ENCODE results near the gene MROH7.
A peak's percentile ranks its signal among the peaks of the same experiment; 100 is the strongest.

The MROH7 gene

DNA sequence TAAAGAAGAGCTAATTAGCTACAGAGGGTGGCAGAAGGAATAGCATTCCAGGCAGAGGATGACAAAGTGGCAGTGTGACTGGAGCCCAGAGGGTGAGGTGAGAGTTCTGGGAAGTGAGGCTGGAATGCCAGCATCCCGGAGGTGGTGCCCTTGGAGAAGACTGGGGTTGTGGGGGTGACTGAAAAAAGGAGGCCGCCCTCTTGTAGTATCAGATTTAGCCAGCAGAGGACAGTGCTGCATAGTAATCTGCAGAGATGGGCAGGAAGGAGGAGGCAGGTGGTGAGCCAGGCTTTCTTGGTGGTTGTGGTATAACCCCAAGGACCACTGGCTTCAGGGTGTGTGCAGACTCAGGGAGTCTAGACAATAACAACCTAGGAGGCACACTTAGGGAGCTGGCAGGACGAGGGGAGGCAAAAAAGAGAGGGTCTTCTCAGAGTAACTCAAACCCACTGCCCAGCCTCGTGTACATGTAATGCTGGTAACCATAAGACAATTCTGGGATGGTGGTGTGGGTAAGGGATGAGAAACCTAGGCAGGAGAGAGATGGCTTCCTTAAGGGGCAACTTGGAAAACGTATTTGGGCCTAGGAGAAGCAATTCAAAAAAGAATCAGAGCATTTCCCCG, 30.5 kb downstream of the MROH7 start (continued):
- TF ChIP-seq, protein P1, sequence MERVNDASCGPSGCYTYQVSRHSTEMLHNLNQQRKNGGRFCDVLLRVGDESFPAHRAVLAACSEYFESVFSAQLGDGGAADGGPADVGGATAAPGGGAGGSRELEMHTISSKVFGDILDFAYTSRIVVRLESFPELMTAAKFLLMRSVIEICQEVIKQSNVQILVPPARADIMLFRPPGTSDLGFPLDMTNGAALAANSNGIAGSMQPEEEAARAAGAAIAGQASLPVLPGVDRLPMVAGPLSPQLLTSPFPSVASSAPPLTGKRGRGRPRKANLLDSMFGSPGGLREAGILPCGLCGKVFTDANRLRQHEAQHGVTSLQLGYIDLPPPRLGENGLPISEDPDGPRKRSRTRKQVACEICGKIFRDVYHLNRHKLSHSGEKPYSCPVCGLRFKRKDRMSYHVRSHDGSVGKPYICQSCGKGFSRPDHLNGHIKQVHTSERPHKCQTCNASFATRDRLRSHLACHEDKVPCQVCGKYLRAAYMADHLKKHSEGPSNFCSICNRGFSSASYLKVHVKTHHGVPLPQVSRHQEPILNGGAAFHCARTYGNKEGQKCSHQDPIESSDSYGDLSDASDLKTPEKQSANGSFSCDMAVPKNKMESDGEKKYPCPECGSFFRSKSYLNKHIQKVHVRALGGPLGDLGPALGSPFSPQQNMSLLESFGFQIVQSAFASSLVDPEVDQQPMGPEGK (tag by site-specific recombination; IDR thresholded peaks at IDR 0.05) = 0 out of 2 replicates have a peak, but pooled peaks have one; percentile 14
- no peak for TF ChIP-seq ZNF112 (tag by site-specific recombination; IDR thresholded peaks at IDR 0.05)
- TF ChIP-seq ZNF530 (tag by site-specific recombination; IDR thresholded peaks at IDR 0.05; ENCODE audit: low read depth) = no peak
- TF ChIP-seq, protein P2, sequence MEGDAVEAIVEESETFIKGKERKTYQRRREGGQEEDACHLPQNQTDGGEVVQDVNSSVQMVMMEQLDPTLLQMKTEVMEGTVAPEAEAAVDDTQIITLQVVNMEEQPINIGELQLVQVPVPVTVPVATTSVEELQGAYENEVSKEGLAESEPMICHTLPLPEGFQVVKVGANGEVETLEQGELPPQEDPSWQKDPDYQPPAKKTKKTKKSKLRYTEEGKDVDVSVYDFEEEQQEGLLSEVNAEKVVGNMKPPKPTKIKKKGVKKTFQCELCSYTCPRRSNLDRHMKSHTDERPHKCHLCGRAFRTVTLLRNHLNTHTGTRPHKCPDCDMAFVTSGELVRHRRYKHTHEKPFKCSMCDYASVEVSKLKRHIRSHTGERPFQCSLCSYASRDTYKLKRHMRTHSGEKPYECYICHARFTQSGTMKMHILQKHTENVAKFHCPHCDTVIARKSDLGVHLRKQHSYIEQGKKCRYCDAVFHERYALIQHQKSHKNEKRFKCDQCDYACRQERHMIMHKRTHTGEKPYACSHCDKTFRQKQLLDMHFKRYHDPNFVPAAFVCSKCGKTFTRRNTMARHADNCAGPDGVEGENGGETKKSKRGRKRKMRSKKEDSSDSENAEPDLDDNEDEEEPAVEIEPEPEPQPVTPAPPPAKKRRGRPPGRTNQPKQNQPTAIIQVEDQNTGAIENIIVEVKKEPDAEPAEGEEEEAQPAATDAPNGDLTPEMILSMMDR (tag by site-specific recombination; IDR thresholded peaks at IDR 0.05) = peak; percentile 91
- TF ChIP-seq, protein P3, sequence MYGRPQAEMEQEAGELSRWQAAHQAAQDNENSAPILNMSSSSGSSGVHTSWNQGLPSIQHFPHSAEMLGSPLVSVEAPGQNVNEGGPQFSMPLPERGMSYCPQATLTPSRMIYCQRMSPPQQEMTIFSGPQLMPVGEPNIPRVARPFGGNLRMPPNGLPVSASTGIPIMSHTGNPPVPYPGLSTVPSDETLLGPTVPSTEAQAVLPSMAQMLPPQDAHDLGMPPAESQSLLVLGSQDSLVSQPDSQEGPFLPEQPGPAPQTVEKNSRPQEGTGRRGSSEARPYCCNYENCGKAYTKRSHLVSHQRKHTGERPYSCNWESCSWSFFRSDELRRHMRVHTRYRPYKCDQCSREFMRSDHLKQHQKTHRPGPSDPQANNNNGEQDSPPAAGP (tag by site-specific recombination; IDR thresholded peaks at IDR 0.05) = 0 out of 2 replicates have a peak, but pooled peaks have one; percentile 60
- no peak for TF ChIP-seq SCRT1 (tag by site-specific recombination; IDR thresholded peaks at IDR 0.05; ENCODE audit: borderline replicate concordance)
- TF ChIP-seq, protein P4, sequence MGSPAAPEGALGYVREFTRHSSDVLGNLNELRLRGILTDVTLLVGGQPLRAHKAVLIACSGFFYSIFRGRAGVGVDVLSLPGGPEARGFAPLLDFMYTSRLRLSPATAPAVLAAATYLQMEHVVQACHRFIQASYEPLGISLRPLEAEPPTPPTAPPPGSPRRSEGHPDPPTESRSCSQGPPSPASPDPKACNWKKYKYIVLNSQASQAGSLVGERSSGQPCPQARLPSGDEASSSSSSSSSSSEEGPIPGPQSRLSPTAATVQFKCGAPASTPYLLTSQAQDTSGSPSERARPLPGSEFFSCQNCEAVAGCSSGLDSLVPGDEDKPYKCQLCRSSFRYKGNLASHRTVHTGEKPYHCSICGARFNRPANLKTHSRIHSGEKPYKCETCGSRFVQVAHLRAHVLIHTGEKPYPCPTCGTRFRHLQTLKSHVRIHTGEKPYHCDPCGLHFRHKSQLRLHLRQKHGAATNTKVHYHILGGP (tag by site-specific recombination; IDR thresholded peaks at IDR 0.05) = no peak
- no peak for TF ChIP-seq SP2 (tag by site-specific recombination; IDR thresholded peaks at IDR 0.05)
- peak; percentile 92 for TF ChIP-seq ZNF654 (tag by site-specific recombination; IDR thresholded peaks at IDR 0.05; ENCODE audit: low read depth)
- no peak for TF ChIP-seq ZNF561 (tag by site-specific recombination; IDR thresholded peaks at IDR 0.05; ENCODE audit: borderline replicate concordance)
- TF ChIP-seq ZNF624 (tag by site-specific recombination; IDR thresholded peaks at IDR 0.05) = no peak
- peak; percentile 21; the same call in 1 of the 2 replicates for TF ChIP-seq GLIS1 (tag by site-specific recombination; IDR thresholded peaks at IDR 0.05)
- TF ChIP-seq ZNF266 (tag by site-specific recombination; IDR thresholded peaks at IDR 0.05; ENCODE audit: low read depth) = no peak
- 0 out of 2 replicates have a peak, but pooled peaks have one; percentile 11 for TF ChIP-seq ZFHX2 (tag by site-specific recombination; conservative IDR thresholded peaks at IDR 0.05)
- TF ChIP-seq, protein P5, sequence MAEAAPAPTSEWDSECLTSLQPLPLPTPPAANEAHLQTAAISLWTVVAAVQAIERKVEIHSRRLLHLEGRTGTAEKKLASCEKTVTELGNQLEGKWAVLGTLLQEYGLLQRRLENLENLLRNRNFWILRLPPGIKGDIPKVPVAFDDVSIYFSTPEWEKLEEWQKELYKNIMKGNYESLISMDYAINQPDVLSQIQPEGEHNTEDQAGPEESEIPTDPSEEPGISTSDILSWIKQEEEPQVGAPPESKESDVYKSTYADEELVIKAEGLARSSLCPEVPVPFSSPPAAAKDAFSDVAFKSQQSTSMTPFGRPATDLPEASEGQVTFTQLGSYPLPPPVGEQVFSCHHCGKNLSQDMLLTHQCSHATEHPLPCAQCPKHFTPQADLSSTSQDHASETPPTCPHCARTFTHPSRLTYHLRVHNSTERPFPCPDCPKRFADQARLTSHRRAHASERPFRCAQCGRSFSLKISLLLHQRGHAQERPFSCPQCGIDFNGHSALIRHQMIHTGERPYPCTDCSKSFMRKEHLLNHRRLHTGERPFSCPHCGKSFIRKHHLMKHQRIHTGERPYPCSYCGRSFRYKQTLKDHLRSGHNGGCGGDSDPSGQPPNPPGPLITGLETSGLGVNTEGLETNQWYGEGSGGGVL (tag by site-specific recombination; IDR thresholded peaks at IDR 0.05) = no peak

DNA sequence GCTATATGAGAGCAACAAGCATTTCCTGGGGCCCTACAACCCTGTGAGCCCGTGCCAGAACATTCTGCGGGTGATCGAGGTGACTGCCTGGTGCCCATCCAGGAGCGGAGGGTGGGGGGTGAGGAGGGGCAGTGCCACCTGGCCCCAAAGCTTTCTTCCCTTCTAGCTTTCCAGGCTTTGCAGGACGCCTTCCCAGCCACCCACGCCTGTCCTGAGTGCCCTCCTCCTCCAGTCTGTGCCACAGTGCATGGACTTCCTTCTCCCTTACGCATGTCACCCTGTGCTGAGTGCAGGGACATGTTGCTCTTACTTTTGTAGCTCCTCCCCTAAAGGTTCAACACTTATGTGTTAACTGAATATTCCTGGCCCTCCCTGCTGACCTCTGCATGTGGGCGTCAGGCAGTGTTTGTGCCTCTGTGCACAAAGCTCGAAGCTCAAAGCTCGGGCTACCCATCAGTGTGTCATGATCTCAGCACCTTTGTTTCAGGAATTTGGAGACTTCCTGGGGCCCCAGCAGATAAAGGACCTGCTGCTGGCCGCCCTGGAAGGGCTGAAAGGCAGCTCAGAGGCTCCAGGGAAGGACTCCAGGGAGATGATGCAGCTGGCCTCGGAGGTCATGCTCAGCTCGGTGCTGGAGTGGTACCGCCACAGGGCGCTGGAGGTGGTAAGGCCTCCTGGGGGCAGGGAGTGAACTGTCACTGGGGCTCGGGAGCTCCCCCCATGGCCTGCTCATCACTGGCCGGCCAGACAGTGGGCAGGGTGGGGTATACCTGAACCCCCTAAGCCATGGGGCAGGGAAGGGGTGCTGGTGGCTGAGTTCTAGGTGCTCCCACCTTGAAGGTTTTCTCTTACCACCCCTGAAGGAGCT, 37.4 kb downstream of the MROH7 start:
- Histone ChIP-seq H3K9me3 (ENCODE audit: control insufficient read depth, insufficient read depth, low read depth, low read length) (no peaks in the 10 kb centered on the region), H3K27ac (ENCODE audit: extremely low read depth, low read depth, low read length) (no peak overlapping the region), H3K4me1 (ENCODE audit: control insufficient read depth, insufficient read depth, low read length) (no peaks in the 10 kb centered on the region), H3K4me3 (ENCODE audit: low read depth, low read length) (no peak overlapping the region), H3K36me3 (ENCODE audit: control insufficient read depth in 2 of 2, insufficient read depth in 1 of 2, low read length in 2 of 2) (no peaks in the 10 kb centered on the region)
- POLR2A ChIA-PET = no interaction called here
- CTCF ChIA-PET = no interaction called here
- TF ChIP-seq ZNF558 (tag by site-specific recombination; IDR thresholded peaks at IDR 0.05) (no peak), ZFHX2 (tag by site-specific recombination; conservative IDR thresholded peaks at IDR 0.05) (0 out of 2 replicates have a peak, but pooled peaks have one; percentile 23)
- TF ChIP-seq, protein P6, sequence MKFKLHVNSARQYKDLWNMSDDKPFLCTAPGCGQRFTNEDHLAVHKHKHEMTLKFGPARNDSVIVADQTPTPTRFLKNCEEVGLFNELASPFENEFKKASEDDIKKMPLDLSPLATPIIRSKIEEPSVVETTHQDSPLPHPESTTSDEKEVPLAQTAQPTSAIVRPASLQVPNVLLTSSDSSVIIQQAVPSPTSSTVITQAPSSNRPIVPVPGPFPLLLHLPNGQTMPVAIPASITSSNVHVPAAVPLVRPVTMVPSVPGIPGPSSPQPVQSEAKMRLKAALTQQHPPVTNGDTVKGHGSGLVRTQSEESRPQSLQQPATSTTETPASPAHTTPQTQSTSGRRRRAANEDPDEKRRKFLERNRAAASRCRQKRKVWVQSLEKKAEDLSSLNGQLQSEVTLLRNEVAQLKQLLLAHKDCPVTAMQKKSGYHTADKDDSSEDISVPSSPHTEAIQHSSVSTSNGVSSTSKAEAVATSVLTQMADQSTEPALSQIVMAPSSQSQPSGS (tag by site-specific recombination; IDR thresholded peaks at IDR 0.05; ENCODE audit: low read depth) = no peak
- TF ChIP-seq, protein P7, sequence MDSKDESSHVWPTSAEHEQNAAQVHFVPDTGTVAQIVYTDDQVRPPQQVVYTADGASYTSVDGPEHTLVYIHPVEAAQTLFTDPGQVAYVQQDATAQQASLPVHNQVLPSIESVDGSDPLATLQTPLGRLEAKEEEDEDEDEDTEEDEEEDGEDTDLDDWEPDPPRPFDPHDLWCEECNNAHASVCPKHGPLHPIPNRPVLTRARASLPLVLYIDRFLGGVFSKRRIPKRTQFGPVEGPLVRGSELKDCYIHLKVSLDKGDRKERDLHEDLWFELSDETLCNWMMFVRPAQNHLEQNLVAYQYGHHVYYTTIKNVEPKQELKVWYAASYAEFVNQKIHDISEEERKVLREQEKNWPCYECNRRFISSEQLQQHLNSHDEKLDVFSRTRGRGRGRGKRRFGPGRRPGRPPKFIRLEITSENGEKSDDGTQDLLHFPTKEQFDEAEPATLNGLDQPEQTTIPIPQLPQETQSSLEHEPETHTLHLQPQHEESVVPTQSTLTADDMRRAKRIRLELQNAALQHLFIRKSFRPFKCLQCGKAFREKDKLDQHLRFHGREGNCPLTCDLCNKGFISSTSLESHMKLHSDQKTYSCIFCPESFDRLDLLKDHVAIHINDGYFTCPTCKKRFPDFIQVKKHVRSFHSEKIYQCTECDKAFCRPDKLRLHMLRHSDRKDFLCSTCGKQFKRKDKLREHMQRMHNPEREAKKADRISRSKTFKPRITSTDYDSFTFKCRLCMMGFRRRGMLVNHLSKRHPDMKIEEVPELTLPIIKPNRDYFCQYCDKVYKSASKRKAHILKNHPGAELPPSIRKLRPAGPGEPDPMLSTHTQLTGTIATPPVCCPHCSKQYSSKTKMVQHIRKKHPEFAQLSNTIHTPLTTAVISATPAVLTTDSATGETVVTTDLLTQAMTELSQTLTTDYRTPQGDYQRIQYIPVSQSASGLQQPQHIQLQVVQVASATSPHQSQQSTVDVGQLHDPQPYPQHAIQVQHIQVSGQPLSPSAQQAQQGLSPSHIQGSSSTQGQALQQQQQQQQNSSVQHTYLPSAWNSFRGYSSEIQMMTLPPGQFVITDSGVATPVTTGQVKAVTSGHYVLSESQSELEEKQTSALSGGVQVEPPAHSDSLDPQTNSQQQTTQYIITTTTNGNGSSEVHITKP (tag by site-specific recombination; IDR thresholded peaks at IDR 0.05) = no peak
